H1 (cell line): ENCODE measurements around the gene YRDC. TPM values are rescaled to one million over a fixed set of nuclear protein-coding genes. Genes with fewer than 3 reads are reported as not detected.
A peak's percentile ranks its signal among the peaks of the same experiment; 100 is the strongest.

Experiments used
- CTCF ChIA-PET: fragments of 300-600 bp; sonication (Branson Sonifier 250); formaldehyde crosslinking; loops from one replicate; lab custom pipeline; 2021; ENCODE audit not compliant: partially characterized antibody; lab: Charles Lee
- POLR2A ChIA-PET: fragments of 300-600 bp; sonication (Branson Sonifier 250); formaldehyde crosslinking; loops from one replicate; lab custom pipeline; 2021; ENCODE audit warnings: inconsistent platforms; ENCODE audit not compliant: partially characterized antibody; lab: Charles Lee
- DNase-seq, 2 experiments: peaks; one replicate each; pipeline versions ENCODE4 v3.0.0 to v3.0.0-alpha.2; 2010 to 2022; ENCODE audit warnings: low spot score in 2 of 2, low read depth in 1 of 2, mixed read lengths in 1 of 2
- FAIRE-seq: peaks from 2 replicates; lab custom pipeline; 2011; peaks lifted over from hg19 to GRCh38; lab: Jason Lieb, UNC
- H2AFZ ChIP-seq: 2 replicates; pipeline ENCODE4 v1.8.1; 2012; ENCODE audit warnings: low read length, inconsistent platforms
- H2AK5ac ChIP-seq: 2 replicates; pipeline ENCODE4 v1.6.1; 2013; ENCODE audit warnings: low read depth, low read length
- H2BK120ac ChIP-seq: replicated peaks from 2 replicates; pipeline ENCODE3; 2013; ENCODE audit warnings: low read depth, low read length, inconsistent platforms
- H2BK12ac ChIP-seq: 2 replicates; pipeline ENCODE4 v1.6.1; 2013; ENCODE audit warnings: low read depth, low read length
- H2BK15ac ChIP-seq: 2 replicates; pipeline ENCODE4 v1.6.1; 2013; ENCODE audit warnings: low read length
- H2BK20ac ChIP-seq: 2 replicates; pipeline ENCODE4 v1.6.1; 2013; ENCODE audit warnings: low read length
- H2BK5ac ChIP-seq: 2 replicates; pipeline ENCODE4 v1.6.1; 2013; ENCODE audit warnings: low read depth, low read length
- H3K14ac ChIP-seq: 2 replicates; pipeline ENCODE4 v1.6.1; 2013; ENCODE audit warnings: inconsistent platforms; ENCODE audit not compliant: insufficient read length
- H3K18ac ChIP-seq: 2 replicates; pipeline ENCODE4 v1.6.1; 2013; ENCODE audit warnings: low read length; ENCODE audit errors: extremely low read depth
- H3K23ac ChIP-seq: 2 replicates; pipeline ENCODE4 v1.6.1; 2013; ENCODE audit warnings: inconsistent platforms; ENCODE audit not compliant: insufficient read length
- H3K23me2 ChIP-seq: 2 replicates; pipeline ENCODE4 v1.6.1; 2013; ENCODE audit warnings: low read depth, low read length
- H3K27ac ChIP-seq: 2 replicates; pipeline ENCODE4 v1.6.1; 2011; ENCODE audit warnings: low read depth, low read length, inconsistent platforms
- H3K27me3 ChIP-seq, 4 experiments: replicated peaks in 1 of 4; 1 replicate in 1 of 4; 2 replicates in 3 of 4; pipeline versions ENCODE4 v1.6.1 to v1.8.1; 2011 to 2013; ENCODE audit warnings: low read length in 3 of 4, mild to moderate bottlenecking in 3 of 4, inconsistent platforms in 2 of 4, mixed read lengths in 2 of 4, moderate library complexity in 1 of 4; ENCODE audit not compliant: control insufficient read depth in 3 of 4, insufficient read depth in 3 of 4; ENCODE audit errors: extremely low read depth in 1 of 4
- H3K36me3 ChIP-seq, 4 experiments: 2 replicates each; pipeline versions ENCODE4 v1.6.1 to v1.8.1; 2011 to 2013; ENCODE audit warnings: mild to moderate bottlenecking in 4 of 4, low read length in 3 of 4, moderate library complexity in 2 of 4, control low read depth in 1 of 4, inconsistent platforms in 1 of 4; ENCODE audit not compliant: insufficient read depth in 4 of 4, control insufficient read depth in 2 of 4
- H3K4ac ChIP-seq: replicated peaks from 2 replicates; pipeline ENCODE3; 2013; ENCODE audit warnings: low read length, low read depth, mixed read lengths, inconsistent platforms; ENCODE audit not compliant: insufficient read length
- H3K4me1 ChIP-seq, 4 experiments: replicated peaks in 1 of 4; 1 replicate in 1 of 4; 2 replicates in 3 of 4; pipeline versions ENCODE4 v1.6.1 to v1.8.1; 2011 to 2013; ENCODE audit warnings: low read length in 3 of 4, inconsistent platforms in 2 of 4, mixed read lengths in 1 of 4; ENCODE audit not compliant: insufficient read depth in 4 of 4, control insufficient read depth in 3 of 4
- H3K4me2 ChIP-seq, 2 experiments: 2 replicates each; pipeline versions ENCODE4 v1.6.1 to v1.8.1; 2011 to 2013; ENCODE audit warnings: low read depth in 2 of 2, low read length in 2 of 2, control low read depth in 1 of 2, inconsistent platforms in 1 of 2, mild to moderate bottlenecking in 1 of 2; ENCODE audit not compliant: insufficient read depth in 1 of 2
- H3K4me3 ChIP-seq, 4 experiments: fragments of 200-600, 300-600 bp in 1 of 4; sonication (generic), shearing (Covaris generic), sonication (Bioruptor Twin) in 1 of 4; 2 replicates each; pipeline versions ENCODE4 v1.5.1 to v1.8.1; 2011 to 2016; ENCODE audit warnings: low read length in 4 of 4, low read depth in 3 of 4, control low read depth in 2 of 4, inconsistent platforms in 2 of 4, mild to moderate bottlenecking in 2 of 4, mixed read lengths in 1 of 4, moderate library complexity in 1 of 4; ENCODE audit not compliant: insufficient read depth in 2 of 4; ENCODE audit errors: extremely low read depth in 1 of 4
- H3K56ac ChIP-seq: replicated peaks from 2 replicates; pipeline ENCODE3; 2013; ENCODE audit warnings: low read depth, mild to moderate bottlenecking, mixed read lengths, low read length, inconsistent platforms; ENCODE audit not compliant: insufficient read length
- H3K79me1 ChIP-seq: 2 replicates; pipeline ENCODE4 v1.6.1; 2013; ENCODE audit warnings: low read depth, low read length, control low read depth
- H3K79me2 ChIP-seq, 2 experiments: 2 replicates each; pipeline versions ENCODE4 v1.6.1 to v1.8.1; 2012 to 2013; ENCODE audit warnings: low read length in 2 of 2, mild to moderate bottlenecking in 2 of 2, inconsistent platforms in 1 of 2; ENCODE audit not compliant: insufficient read depth in 2 of 2, control insufficient read depth in 1 of 2
- H3K9ac ChIP-seq, 4 experiments: replicated peaks in 1 of 4; 1 replicate in 1 of 4; 2 replicates in 3 of 4; pipeline versions ENCODE4 v1.6.1 to v1.8.1; 2011 to 2013; ENCODE audit warnings: low read depth in 3 of 4, low read length in 3 of 4, control low read depth in 2 of 4, mild to moderate bottlenecking in 2 of 4, moderate library complexity in 2 of 4, inconsistent platforms in 1 of 4; ENCODE audit errors: extremely low read depth in 1 of 4
- H3K9me3 ChIP-seq, 2 experiments: 2 replicates each; pipeline versions ENCODE4 v1.6.1 to v1.8.1; 2012 to 2013; ENCODE audit warnings: mild to moderate bottlenecking in 2 of 2, moderate library complexity in 2 of 2, control low read depth in 1 of 2, inconsistent platforms in 1 of 2, low read depth in 1 of 2, low read length in 1 of 2, mixed read lengths in 1 of 2; ENCODE audit not compliant: insufficient read depth in 2 of 2
- H4K20me1 ChIP-seq, 2 experiments: replicated peaks in 1 of 2; 2 replicates each; pipeline versions ENCODE3 to v1.8.1; 2011 to 2013; ENCODE audit warnings: inconsistent platforms in 2 of 2, low read length in 2 of 2, mild to moderate bottlenecking in 1 of 2; ENCODE audit not compliant: insufficient read depth in 2 of 2, control insufficient read depth in 1 of 2
- H4K5ac ChIP-seq: 2 replicates; pipeline ENCODE4 v1.6.1; 2013; ENCODE audit warnings: low read length, low read depth, mixed read lengths, inconsistent platforms; ENCODE audit not compliant: insufficient read length
- H4K8ac ChIP-seq: 2 replicates; pipeline ENCODE4 v1.8.0; 2013; ENCODE audit warnings: mild to moderate bottlenecking, moderate library complexity, low read length, inconsistent platforms; ENCODE audit not compliant: insufficient read depth; ENCODE audit errors: extremely low read depth
- H4K91ac ChIP-seq: replicated peaks from 2 replicates; pipeline ENCODE3; 2013; ENCODE audit warnings: low read length, mixed read lengths, inconsistent platforms; ENCODE audit not compliant: insufficient read length
- CBX5 ChIP-seq: fragments of 300-800, 300-1000 bp; sonication (generic); IDR thresholded peaks from 2 replicates; pipeline ENCODE4 v1.7.1; 2016; ENCODE audit warnings: antibody characterized with exemption, low read length, low read depth
- CEBPB ChIP-seq: IDR thresholded peaks from 2 replicates; pipeline ENCODE4 v1.6.1; 2012; ENCODE audit warnings: low read depth, low read length
- HDAC2 ChIP-seq, 2 experiments: fragments of 300-600 bp in 1 of 2; sonication (generic) in 1 of 2; IDR thresholded peaks; 2 replicates each; pipeline ENCODE4 v1.6.1; 2011 to 2012; ENCODE audit warnings: low read depth in 2 of 2, low read length in 2 of 2, mild to moderate bottlenecking in 2 of 2, moderate library complexity in 2 of 2, borderline replicate concordance in 1 of 2, inconsistent platforms in 1 of 2
- KDM4A ChIP-seq: IDR thresholded peaks from one replicate; pipeline ENCODE4 v1.7.1; 2012; ENCODE audit warnings: low read depth, mild to moderate bottlenecking, moderate library complexity, low read length, inconsistent platforms; ENCODE audit not compliant: severe bottlenecking
- RAD21 ChIP-seq, 2 experiments: IDR thresholded peaks in 1 of 2; conservative IDR thresholded peaks in 1 of 2; 2 replicates each; pipeline ENCODE4 v1.6.1; 2011; ENCODE audit warnings: low read depth in 2 of 2, low read length in 2 of 2, improper control_type of control experiment in 1 of 2, inconsistent platforms in 1 of 2, mild to moderate bottlenecking in 1 of 2, moderate library complexity in 1 of 2
- SIN3A ChIP-seq, 2 experiments: IDR thresholded peaks in 1 of 2; conservative IDR thresholded peaks in 1 of 2; 2 replicates each; pipeline ENCODE4 v1.6.1; 2011 to 2012; ENCODE audit warnings: low read length in 2 of 2, improper control_type of control experiment in 1 of 2, low read depth in 1 of 2, mild to moderate bottlenecking in 1 of 2
- WGBS, 2 experiments: shearing (Covaris generic) in 1 of 2; methylation state at CpG; one replicate each; pipeline versions ENCODE4 v1.1.6 to v1.1.7; 2013 to 2015; ENCODE audit warnings: low lambda C conversion rate in 2 of 2, mixed read lengths in 2 of 2, inconsistent platforms in 1 of 2, low coverage in 1 of 2, missing lambda C conversion rate in 1 of 2; ENCODE audit not compliant: insufficient replicate concordance in 2 of 2, insufficient coverage in 1 of 2, insufficient read length in 1 of 2; ENCODE audit errors: extremely low coverage in 1 of 2, missing lambda C conversion rate in 1 of 2; 5-methylcytosine and 5-hydroxymethylcytosine counted together
- polyA plus RNA-seq, 7 experiments: library from polyadenylated mRNA; depleted of rRNA in 3 of 7; stranded (reverse) in 5 of 7; unstranded in 2 of 7; fragments of >200 nt in 5 of 7; fragments of 200-250 nt in 2 of 7; gene quantifications; 1 replicate in 5 of 7; 2 replicates in 1 of 7; 4 replicates in 1 of 7; pipeline versions ENCODE4 v1.2.1 to v1.2.3, GENCODE V29; 2011 to 2013; ENCODE audit warnings: missing spikeins in 2 of 7, mixed read lengths in 2 of 7
- total RNA-seq: library from RNA; stranded (reverse); fragmentation: NEBNext Ultra II Directional; extraction: Animal tissue kit (Norgen Biotek cat#: 25700); gene quantifications from 2 replicates; pipeline ENCODE4 v1.2.1, GENCODE V29; 2021
- TF ChIP-seq, protein P1 (sequence below), 3 experiments: IDR thresholded peaks; 1 replicate in 2 of 3; 2 replicates in 1 of 3; pipeline versions ENCODE4 v1.5.1 to v1.6.1; 2011; ENCODE audit warnings: low read length in 3 of 3, mild to moderate bottlenecking in 3 of 3, inconsistent platforms in 2 of 3, low read depth in 1 of 3, moderate library complexity in 1 of 3; ENCODE audit not compliant: insufficient read depth in 1 of 3; ENCODE audit errors: control extremely low read depth in 1 of 3

YRDC gene
- total and polyA plus RNA-seq, 2 of the 8 experiments (the other 6 are each of a cell fraction or from before 2014, with no cell fraction given): 21.1 to 21.6 TPM

DNA sequence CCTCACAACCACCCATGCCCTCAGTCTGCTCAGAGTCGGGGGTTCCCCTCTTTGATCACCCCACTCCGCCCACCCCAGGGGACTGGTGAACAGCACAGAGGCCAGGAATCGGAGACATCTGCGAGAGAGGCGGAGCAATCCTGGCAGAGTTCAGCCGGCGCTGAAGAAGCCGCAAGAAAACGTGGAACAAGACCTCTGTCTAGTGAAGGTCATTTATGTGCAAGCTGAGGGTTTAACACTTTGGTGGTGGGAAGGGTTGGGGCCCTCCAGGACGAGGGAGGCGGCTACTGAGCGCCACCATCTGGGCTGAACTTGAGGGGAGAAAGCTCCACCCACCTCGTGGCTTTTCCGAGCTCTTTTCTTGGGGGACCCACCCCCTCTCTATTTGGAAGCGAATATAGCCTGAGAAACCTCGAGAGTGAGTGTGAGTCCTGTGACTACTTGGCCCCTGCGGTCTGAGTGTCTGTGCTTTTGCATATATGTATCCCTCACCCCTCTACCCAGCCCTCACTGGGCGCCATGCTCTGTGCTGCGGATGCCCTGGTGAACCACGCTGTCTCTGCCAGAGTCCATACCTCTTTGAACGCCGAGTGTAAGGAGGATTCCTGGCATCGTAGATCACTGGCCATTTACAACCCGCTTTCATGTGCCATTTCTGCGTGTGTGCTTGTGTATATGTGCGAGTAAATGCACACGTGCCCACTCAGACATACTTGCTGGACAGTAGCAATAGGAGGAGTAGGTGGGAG is 41.9 kb downstream of the YRDC start:
- peaks cover 15% of the 10 kb centered on the region; the same call in 1 of the 2 replicates for H3K23me2 ChIP-seq
- no peak overlapping the region for H2AK5ac ChIP-seq
- H3K4me1 ChIP-seq: peaks cover 6 to 13% (median 10%) of the 10 kb centered on the region in 4 experiments; a peak in 6 of 7 replicates
- H3K27me3 ChIP-seq: peaks cover 15 to 65% (median 55%) of the 10 kb centered on the region in 4 experiments
- H3K36me3 ChIP-seq: no peaks in the 10 kb centered on the region
- peak overlapping the region; percentile 20 to 57 (median 44); a peak in 7 of 8 replicates for H3K4me3 ChIP-seq
- peak; percentile 15 for TF ChIP-seq KDM4A
- no peak for TF ChIP-seq CBX5
- TF ChIP-seq HDAC2 (IDR thresholded peaks at IDR 0.05; ENCODE audit: borderline replicate concordance in 1 of 2, low read depth in 2 of 2, low read length in 2 of 2): no peak
- no peak for TF ChIP-seq CEBPB
- peak; percentile 54 to 59 for TF ChIP-seq RAD21 (IDR thresholded peaks at IDR 0.05 in 1 of 2, conservative IDR thresholded peaks at IDR 0.05 in 1 of 2; ENCODE audit: low read depth in 2 of 2, low read length in 2 of 2)
- TF ChIP-seq, protein P1, sequence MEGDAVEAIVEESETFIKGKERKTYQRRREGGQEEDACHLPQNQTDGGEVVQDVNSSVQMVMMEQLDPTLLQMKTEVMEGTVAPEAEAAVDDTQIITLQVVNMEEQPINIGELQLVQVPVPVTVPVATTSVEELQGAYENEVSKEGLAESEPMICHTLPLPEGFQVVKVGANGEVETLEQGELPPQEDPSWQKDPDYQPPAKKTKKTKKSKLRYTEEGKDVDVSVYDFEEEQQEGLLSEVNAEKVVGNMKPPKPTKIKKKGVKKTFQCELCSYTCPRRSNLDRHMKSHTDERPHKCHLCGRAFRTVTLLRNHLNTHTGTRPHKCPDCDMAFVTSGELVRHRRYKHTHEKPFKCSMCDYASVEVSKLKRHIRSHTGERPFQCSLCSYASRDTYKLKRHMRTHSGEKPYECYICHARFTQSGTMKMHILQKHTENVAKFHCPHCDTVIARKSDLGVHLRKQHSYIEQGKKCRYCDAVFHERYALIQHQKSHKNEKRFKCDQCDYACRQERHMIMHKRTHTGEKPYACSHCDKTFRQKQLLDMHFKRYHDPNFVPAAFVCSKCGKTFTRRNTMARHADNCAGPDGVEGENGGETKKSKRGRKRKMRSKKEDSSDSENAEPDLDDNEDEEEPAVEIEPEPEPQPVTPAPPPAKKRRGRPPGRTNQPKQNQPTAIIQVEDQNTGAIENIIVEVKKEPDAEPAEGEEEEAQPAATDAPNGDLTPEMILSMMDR (IDR thresholded peaks at IDR 0.05; ENCODE audit: control extremely low read depth in 1 of 3, insufficient read depth in 1 of 3, low read depth in 1 of 3, low read length in 3 of 3): peak; percentile 16 to 53 (median 42); a peak in 3 of 4 replicates
- TF ChIP-seq SIN3A (conservative IDR thresholded peaks at IDR 0.05 in 1 of 2, IDR thresholded peaks at IDR 0.05 in 1 of 2; ENCODE audit: low read depth in 1 of 2, low read length in 2 of 2): 0 out of 4 replicates have a peak, but pooled peaks of 1 of the 2 experiments have one; percentile 4
- TF ChIP-seq, all 59 proteins: peak for 4
- no peak overlapping the region for H2BK15ac ChIP-seq
- H3K9ac ChIP-seq: no peak overlapping the region
- WGBS, 2 experiments: 18% methylated on average over 25 of the region's 27 CpGs; no CpG with 5 or more reads in 1 of the 2 experiments
- H3K79me2 ChIP-seq: no peaks in the 10 kb centered on the region
- ChIA-PET CTCF (interaction anchor here (0.7 to 2.9 kb wide), 16 partner anchors 9 to 135 kb away, joined by 3 to 12 read pairs (median 3); partner anchors contain the start of gene CDCA8), POLR2A (interaction anchor here (0.6 to 4.5 kb wide), 7 partner anchors 9 to 165 kb away, joined by 3 to 23 read pairs (median 4); partner anchors contain the start of genes C1orf122 and YRDC)
- H4K5ac ChIP-seq: no peak overlapping the region
- FAIRE-seq: no peak
- peak overlapping the region; percentile 91 for H2AFZ ChIP-seq
- no peak overlapping the region for H3K4ac ChIP-seq
- H3K23ac ChIP-seq: no peak overlapping the region
- H3K9me3 ChIP-seq: no peaks in the 10 kb centered on the region
- peak overlapping the region; percentile 44; the same call in 1 of the 2 replicates for H2BK5ac ChIP-seq
- no peak overlapping the region for H4K91ac ChIP-seq
- peak overlapping the region; percentile 63; the same call in 1 of the 2 replicates for H2BK12ac ChIP-seq
- peak overlapping the region; percentile 60; the same call in 1 of the 2 replicates for H3K18ac ChIP-seq
- peak overlapping the region; percentile 80 to 87 for H3K4me2 ChIP-seq
- H3K79me1 ChIP-seq: no peaks in the 10 kb centered on the region
- H2BK20ac ChIP-seq: no peak overlapping the region
- no peak overlapping the region for H3K27ac ChIP-seq
- no peak overlapping the region for H3K56ac ChIP-seq
- H2BK120ac ChIP-seq: no peak overlapping the region
- H4K8ac ChIP-seq: no peak overlapping the region
- DNase-seq: peak in 1 of 2 experiments; percentile 72
- peaks cover 0 to 13% of the 10 kb centered on the region in 2 experiments for H4K20me1 ChIP-seq
- no peak overlapping the region for H3K14ac ChIP-seq
